PC-3 (cell line): ENCODE results near the gene GOLT1A. TPM values are rescaled to one million over a fixed set of nuclear protein-coding genes. Genes with fewer than 3 reads are reported as not detected.

Experiments used
- ATAC-seq: fragments of 200-7000 bp; cut with Tn5 transposase; 2 replicates; pipeline ENCODE4 v1.9.1; 2020; ENCODE audit warnings: mild to moderate bottlenecking, moderate library complexity
- BruUV-seq: library from RNA; stranded (reverse); fragments of 400-500 nt; replicated peaks from 2 replicates; lab custom pipeline; 2021; lab: Mats Ljungman, UMichigan
- CTCF ChIA-PET: fragments of 300-600 bp; sonication (Branson Sonifier 250); formaldehyde crosslinking; loops from one replicate; lab custom pipeline; 2022; ENCODE audit warnings: antibody characterized with exemption; lab: Charles Lee
- POLR2A ChIA-PET: fragments of 300-600 bp; sonication (Branson Sonifier 250); formaldehyde crosslinking; loops from one replicate; lab custom pipeline; 2022; ENCODE audit warnings: antibody characterized with exemption; ENCODE audit not compliant: unreplicated experiment; lab: Charles Lee
- DNase-seq: peaks from one replicate; pipeline ENCODE4 v3.0.0-alpha.2; 2015
- H2AFZ ChIP-seq: fragments of 300-600 bp; sonication (generic); 2 replicates; pipeline ENCODE4 v1.6.0; 2016; ENCODE audit warnings: antibody characterized with exemption, low read length
- H3F3A ChIP-seq: fragments of 300-600 bp; sonication (generic); one replicate; pipeline ENCODE4 v1.6.0; 2017; ENCODE audit warnings: antibody characterized with exemption, low read length, control low read depth, mild to moderate bottlenecking; ENCODE audit not compliant: unreplicated experiment
- H3K27ac ChIP-seq: fragments of 300-600 bp; sonication (generic); 2 replicates; pipeline ENCODE4 v1.5.1; 2016; ENCODE audit warnings: mild to moderate bottlenecking, low read length
- H3K27me3 ChIP-seq: fragments of 300-600 bp; sonication (generic); 2 replicates; pipeline ENCODE4 v1.6.1; 2016; ENCODE audit warnings: low read length, mixed read lengths
- H3K36me3 ChIP-seq: fragments of 300-600 bp; sonication (generic); 2 replicates; pipeline ENCODE4 v1.6.1; 2016; ENCODE audit warnings: low read depth, mixed run types, low read length, mixed read lengths
- H3K4me1 ChIP-seq: fragments of 300-600 bp; sonication (generic); 2 replicates; pipeline ENCODE4 v1.5.1; 2016; ENCODE audit warnings: low read length; ENCODE audit not compliant: insufficient read depth
- H3K4me2 ChIP-seq: fragments of 300-600 bp; sonication (generic); 2 replicates; pipeline ENCODE4 v1.6.0; 2016; ENCODE audit warnings: low read length
- H3K4me3 ChIP-seq: fragments of 300-600 bp; sonication (generic); 2 replicates; pipeline ENCODE4 v1.5.1; 2016; ENCODE audit warnings: mild to moderate bottlenecking, low read length, mixed read lengths
- H3K79me2 ChIP-seq: fragments of 300-600 bp; sonication (generic); 2 replicates; pipeline ENCODE4 v1.6.1; 2017; ENCODE audit warnings: low read length, mixed read lengths
- H3K9ac ChIP-seq: fragments of 300-600 bp; sonication (generic); 2 replicates; pipeline ENCODE4 v1.6.0; 2016; ENCODE audit warnings: mild to moderate bottlenecking, low read length
- H3K9me2 ChIP-seq: fragments of 300-600 bp; sonication (generic); replicated peaks from 2 replicates; pipeline ENCODE4 v1.6.1; 2016; ENCODE audit warnings: mixed run types, low read length, mixed read lengths
- H3K9me3 ChIP-seq: fragments of 300-600 bp; sonication (generic); 2 replicates; pipeline ENCODE4 v1.6.1; 2016; ENCODE audit warnings: low read length, mixed read lengths
- H4K20me1 ChIP-seq: fragments of 300-600 bp; sonication (generic); 2 replicates; pipeline ENCODE4 v1.6.1; 2016; ENCODE audit warnings: low read length, mixed read lengths
- EZH2 ChIP-seq: fragments of 300-600 bp; sonication (generic); IDR thresholded peaks from one replicate; pipeline ENCODE4 v1.6.1; 2017; ENCODE audit warnings: antibody characterized with exemption, mild to moderate bottlenecking, low read length; ENCODE audit not compliant: unreplicated experiment
- EZH2phosphoT487 ChIP-seq: fragments of 300-600 bp; sonication (generic); IDR thresholded peaks from 2 replicates; pipeline ENCODE4 v1.6.1; 2018; ENCODE audit warnings: mild to moderate bottlenecking, antibody characterized with exemption, low read length, borderline replicate concordance
- intact Hi-C: fragments of 100-400 bp; cut with micrococcal nuclease; formaldehyde crosslinking; loops from 2 replicates; pipeline ENCODE4 v1.9.0; 2023
- total RNA-seq: library from RNA; depleted of rRNA; stranded (reverse); fragments of >200 nt; gene quantifications from 2 replicates; pipeline ENCODE4 v1.2.3, GENCODE V29; 2014
- TF ChIP-seq, protein P1 (sequence below): fragments of 300-600 bp; sonication (generic); conservative IDR thresholded peaks from 2 replicates; pipeline ENCODE4 v1.5.1; 2017; ENCODE audit warnings: antibody characterized with exemption, low read depth, mild to moderate bottlenecking, low read length

Gene GOLT1A
- total RNA-seq, 1 experiment from 2014 or later = 13.3 TPM

GRCh38 chr1:204167730-204168129, 46.1 kb downstream of the GOLT1A start:
- TF ChIP-seq EZH2 (no peak), EZH2phosphoT487 (no peak)
- TF ChIP-seq, protein P1, sequence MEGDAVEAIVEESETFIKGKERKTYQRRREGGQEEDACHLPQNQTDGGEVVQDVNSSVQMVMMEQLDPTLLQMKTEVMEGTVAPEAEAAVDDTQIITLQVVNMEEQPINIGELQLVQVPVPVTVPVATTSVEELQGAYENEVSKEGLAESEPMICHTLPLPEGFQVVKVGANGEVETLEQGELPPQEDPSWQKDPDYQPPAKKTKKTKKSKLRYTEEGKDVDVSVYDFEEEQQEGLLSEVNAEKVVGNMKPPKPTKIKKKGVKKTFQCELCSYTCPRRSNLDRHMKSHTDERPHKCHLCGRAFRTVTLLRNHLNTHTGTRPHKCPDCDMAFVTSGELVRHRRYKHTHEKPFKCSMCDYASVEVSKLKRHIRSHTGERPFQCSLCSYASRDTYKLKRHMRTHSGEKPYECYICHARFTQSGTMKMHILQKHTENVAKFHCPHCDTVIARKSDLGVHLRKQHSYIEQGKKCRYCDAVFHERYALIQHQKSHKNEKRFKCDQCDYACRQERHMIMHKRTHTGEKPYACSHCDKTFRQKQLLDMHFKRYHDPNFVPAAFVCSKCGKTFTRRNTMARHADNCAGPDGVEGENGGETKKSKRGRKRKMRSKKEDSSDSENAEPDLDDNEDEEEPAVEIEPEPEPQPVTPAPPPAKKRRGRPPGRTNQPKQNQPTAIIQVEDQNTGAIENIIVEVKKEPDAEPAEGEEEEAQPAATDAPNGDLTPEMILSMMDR = no peak
- POLR2A ChIA-PET = no interaction called here
- Histone ChIP-seq H3K27me3 (no peaks in the 10 kb centered on the region), H4K20me1 (no peaks in the 10 kb centered on the region), H3F3A (no peaks in the 10 kb centered on the region), H3K27ac (no peak overlapping the region), H3K9me2 (no peaks in the 10 kb centered on the region), H2AFZ (no peak overlapping the region), H3K9me3 (peaks cover 23% of the 10 kb centered on the region), H3K4me2 (no peak overlapping the region), H3K36me3 (peaks cover 24% of the 10 kb centered on the region), H3K4me1 (peaks cover 19% of the 10 kb centered on the region), H3K9ac (no peak overlapping the region), H3K4me3 (no peak overlapping the region), H3K79me2 (no peaks in the 10 kb centered on the region)
- DNase-seq (no peak), ATAC-seq (no peak)
- BruUV-seq = no TSS peak
- CTCF ChIA-PET = no interaction called here
- intact Hi-C loops = no loop called here

- no peaks in the 10 kb centered on the region for H4K20me1 ChIP-seq
- ATAC-seq = no peak
- no TSS peak for BruUV-seq
- no peaks in the 10 kb centered on the region for H3K27me3 ChIP-seq
- no peak within 1 kb of the TSS for H3K4me3 ChIP-seq
- no peaks in the 10 kb centered on the region for H3F3A ChIP-seq
- peaks cover 24% of the 10 kb centered on the region for H3K36me3 ChIP-seq
- H3K79me2 ChIP-seq = no peaks in the 10 kb centered on the region
- H3K9me2 ChIP-seq = no peaks in the 10 kb centered on the region
- ChIA-PET POLR2A (no interaction called here), CTCF (interaction anchor here (1.7 kb wide), 1 partner anchor 33 kb away, joined by 6 read pairs; no protein-coding TSS in a partner anchor)
- peaks cover 18% of the 10 kb centered on the region for H3K4me1 ChIP-seq
- TF ChIP-seq EZH2 = no peak
- TF ChIP-seq EZH2phosphoT487 = no peak
- TF ChIP-seq, protein P1 = no peak
- H3K9me3 ChIP-seq = peaks cover 23% of the 10 kb centered on the region
- H3K27ac ChIP-seq = no peak within 1 kb of the TSS
- no peak within 1 kb of the TSS for H3K4me2 ChIP-seq
- H2AFZ ChIP-seq = no peak within 1 kb of the TSS
- intact Hi-C loops = no loop called here
- no peak for DNase-seq
- H3K9ac ChIP-seq = no peak within 1 kb of the TSS
Measured at GRCh38 chr1:204166219-204166618, 47.6 kb downstream of the GOLT1A start, which contains the start of gene REN. Gene REN, minus strand, starts transcription at chr1:204166337. Its CDS starts 44 bp downstream, at chr1:204166293.

- H3K4me3 ChIP-seq = no peak overlapping the region
- H3K9me3 ChIP-seq = no peaks in the 10 kb centered on the region
- peak; percentile 92 for ATAC-seq
- H3K4me2 ChIP-seq = peak overlapping the region; percentile 6
- no peaks in the 10 kb centered on the region for H4K20me1 ChIP-seq
- no peak overlapping the region for H3K9ac ChIP-seq
- H3K9me2 ChIP-seq = no peaks in the 10 kb centered on the region
- H3K36me3 ChIP-seq = no peaks in the 10 kb centered on the region
- H3K27ac ChIP-seq = no peak overlapping the region
- BruUV-seq = no TSS peak
- ChIA-PET POLR2A (no interaction called here), CTCF (interaction anchor here (0.5 to 2.6 kb wide), 17 partner anchors 9 to 304 kb away, joined by 3 to 70 read pairs (median 5); partner anchors contain the start of genes ETNK2, GOLT1A and SNRPE)
- intact Hi-C loops = loop anchor here (1.0 kb wide), 5 partner anchors 36 to 301 kb away; partner anchors contain the start of gene SNRPE
- H2AFZ ChIP-seq = peak overlapping the region; percentile 39
- H3K79me2 ChIP-seq = no peaks in the 10 kb centered on the region
- H3F3A ChIP-seq = no peaks in the 10 kb centered on the region
- no peak for TF ChIP-seq EZH2phosphoT487
- TF ChIP-seq, protein P1 = peak; percentile 100
- DNase-seq = peak; percentile 98
- H3K27me3 ChIP-seq = no peaks in the 10 kb centered on the region
- H3K4me1 ChIP-seq = peaks cover 16% of the 10 kb centered on the region
Measured at GRCh38 chr1:204162494-204163074, 51.2 kb downstream of the GOLT1A start.
